Tibial artery (tissue), 4 donors: Measurements from ENCODE around the gene FBXO42.

ENCODE experiments used
- DNase-seq, 2 donors: peaks; one replicate each; pipeline ENCODE4 v3.0.0-alpha.2; 2019
- H3K27ac ChIP-seq, 2 donors: fragments of 200-600 bp; sonication (generic) in 1 of 2; 1 replicate in 1 of 2; 2 replicates in 1 of 2; pipeline ENCODE4 v1.5.1; 2018 to 2019; ENCODE audit warnings: mild to moderate bottlenecking in 1 of 2
- H3K27me3 ChIP-seq, 2 donors: fragments of 200-600 bp; sonication (generic) in 1 of 2; one replicate each; pipeline versions ENCODE4 v1.5.1 to v1.6.0; 2016 to 2019
- H3K36me3 ChIP-seq, 3 donors: fragments of 200-600 bp; sonication (generic) in 2 of 3; one replicate each; pipeline ENCODE4 v1.5.1; 2016 to 2019; ENCODE audit warnings: mild to moderate bottlenecking in 2 of 3
- H3K4me1 ChIP-seq, 4 donors: fragments of 200-600 bp; sonication (generic) in 2 of 4; 1 replicate in 3 of 4; 2 replicates in 1 of 4; pipeline ENCODE4 v1.5.1; 2016 to 2019
- H3K4me3 ChIP-seq, 2 donors: fragments of 200-600 bp; sonication (generic) in 1 of 2; 1 replicate in 1 of 2; 2 replicates in 1 of 2; pipeline ENCODE4 v1.5.1; 2018 to 2019; ENCODE audit warnings: mild to moderate bottlenecking in 2 of 2
- H3K9me3 ChIP-seq, 3 donors: fragments of 200-600 bp; sonication (generic) in 1 of 3; one replicate each; pipeline ENCODE4 v1.5.1; 2016 to 2019
- CTCF ChIP-seq, 2 experiments: fragments of 200-600 bp in 1 of 2; fragments of 450-650 bp in 1 of 2; IDR thresholded peaks; one replicate each; pipeline ENCODE4 v1.5.1; 2017 to 2019; ENCODE audit warnings: antibody characterized with exemption in 2 of 2, mild to moderate bottlenecking in 1 of 2, moderate library complexity in 1 of 2
- intact Hi-C: fragments of 100-400 bp; cut with DNase I; formaldehyde crosslinking; loops from one replicate; pipeline ENCODE4 v1.15.0; 2023; ENCODE audit warnings: low total_unique reads

FBXO42 gene

GRCh38 chr1:16209132-16209846 is 143.0 kb downstream of the FBXO42 start:
- Histone ChIP-seq H3K4me1 (peaks cover 0 to 41% (median 11%) of the 10 kb centered on the region in 4 donors), H3K27me3 (no peaks in the 10 kb centered on the region), H3K4me3 (no peak overlapping the region), H3K9me3 (no peaks in the 10 kb centered on the region), H3K36me3 (no peaks in the 10 kb centered on the region), H3K27ac (no peak overlapping the region)
- no peak for TF ChIP-seq CTCF (IDR thresholded peaks at IDR 0.05)
- intact Hi-C loops, result loop anchor here (10.0 kb wide), 1 partner anchor 156 kb away; the partner anchor contains the start of gene SZRD1
- DNase-seq, result no peak

- Histone ChIP-seq H3K27me3 (no peaks in the 10 kb centered on the region), H3K4me3 (no peak overlapping the region), H3K4me1 (peaks cover 0 to 41% (median 11%) of the 10 kb centered on the region in 4 donors), H3K9me3 (no peaks in the 10 kb centered on the region), H3K36me3 (no peaks in the 10 kb centered on the region), H3K27ac (no peak overlapping the region)
- intact Hi-C loops, result loop anchor here (10.0 kb wide), 1 partner anchor 156 kb away; the partner anchor contains the start of gene SZRD1
- DNase-seq, result no peak
- TF ChIP-seq CTCF (IDR thresholded peaks at IDR 0.05), result no peak
These were observed 143.9 kb downstream of the FBXO42 start for GRCh38 chr1:16208270-16208987.

GRCh38 chr1:16207318-16208269 is 144.7 kb downstream of the FBXO42 start:
- peak overlapping the region; percentile 53 to 68 for H3K4me3 ChIP-seq
- intact Hi-C loops, result loop anchor here (10.0 kb wide), 1 partner anchor 157 kb away; the partner anchor contains the start of gene SZRD1
- H3K27me3 ChIP-seq, result no peaks in the 10 kb centered on the region
- H3K27ac ChIP-seq, result peak overlapping the region; percentile 68 to 83
- H3K36me3 ChIP-seq, result peaks cover 0 to 3% (median 0%) of the 10 kb centered on the region in 3 donors
- no peak for TF ChIP-seq CTCF (IDR thresholded peaks at IDR 0.05)
- no peaks in the 10 kb centered on the region for H3K9me3 ChIP-seq
- DNase-seq, result no peak
- H3K4me1 ChIP-seq, result peaks cover 0 to 41% (median 11%) of the 10 kb centered on the region in 4 donors

- intact Hi-C loops, result loop anchor here (10.0 kb wide), 1 partner anchor 158 kb away; the partner anchor contains the start of gene SZRD1
- DNase-seq, result peak; percentile 97 to 99
- Histone ChIP-seq H3K27me3 (no peaks in the 10 kb centered on the region), H3K4me1 (peaks cover 0 to 41% (median 11%) of the 10 kb centered on the region in 4 donors), H3K4me3 (peak overlapping the region; percentile 53 to 68), H3K36me3 (peaks cover 0 to 12% (median 0%) of the 10 kb centered on the region in 3 donors), H3K27ac (peak overlapping the region; percentile 68 to 83), H3K9me3 (no peaks in the 10 kb centered on the region)
- no peak for TF ChIP-seq CTCF (IDR thresholded peaks at IDR 0.05)
These were observed 145.5 kb downstream of the FBXO42 start for GRCh38 chr1:16206547-16207317.
